GM12892 (cell line): ENCODE results near the gene PODN.

Source experiments
- DNase-seq: peaks from one replicate; pipeline ENCODE4 v3.0.0; 2011; ENCODE audit not compliant: insufficient read length
- FAIRE-seq: peaks from 2 replicates; lab custom pipeline; 2011; peaks lifted over from hg19 to GRCh38; lab: Jason Lieb, UNC
- POLR2A ChIP-seq: IDR thresholded peaks from 2 replicates; pipeline ENCODE4 v1.6.1; 2011; ENCODE audit warnings: low read depth, low read length, control low read depth
- POLR2AphosphoS5 ChIP-seq: IDR thresholded peaks from 2 replicates; pipeline ENCODE4 v1.6.1; 2011; ENCODE audit warnings: low read depth, low read length, control low read depth
- TAF1 ChIP-seq: IDR thresholded peaks from 2 replicates; pipeline ENCODE4 v1.6.1; 2011; ENCODE audit warnings: low read depth, mild to moderate bottlenecking, control low read depth, low read length, borderline replicate concordance

Gene PODN

GRCh38 chr1:53093778-53094532 lies 31.9 kb downstream of the PODN start:
- TF ChIP-seq TAF1 (no peak), POLR2A (no peak), POLR2AphosphoS5 (no peak)
- no peak for DNase-seq
- FAIRE-seq: no peak

GRCh38 chr1:53094533-53094919 lies 32.5 kb downstream of the PODN start:
- DNase-seq (no peak), FAIRE-seq (no peak)
- TF ChIP-seq TAF1 (no peak), POLR2A (no peak), POLR2AphosphoS5 (no peak)

- FAIRE-seq: no peak
- TF ChIP-seq TAF1: no peak
- TF ChIP-seq POLR2A: no peak
- no peak for TF ChIP-seq POLR2AphosphoS5
- DNase-seq: no peak
Observed at GRCh38 chr1:53104289-53104913, 42.4 kb downstream of the PODN start.

- FAIRE-seq (no peak), DNase-seq (no peak)
- no peak for TF ChIP-seq TAF1
- no peak for TF ChIP-seq POLR2AphosphoS5
- TF ChIP-seq POLR2A: no peak
Observed at GRCh38 chr1:53107090-53107489, 45.1 kb downstream of the PODN start.

- DNase-seq: no peak
- no peak for TF ChIP-seq POLR2AphosphoS5
- no peak for TF ChIP-seq TAF1
- TF ChIP-seq POLR2A: no peak
- FAIRE-seq: no peak
Observed at GRCh38 chr1:53107570-53108322, 45.7 kb downstream of the PODN start.

GRCh38 chr1:53108646-53109580 lies 46.9 kb downstream of the PODN start:
- FAIRE-seq (no peak), DNase-seq (no peak)
- no peak for TF ChIP-seq POLR2AphosphoS5
- TF ChIP-seq POLR2A: no peak
- no peak for TF ChIP-seq TAF1

- DNase-seq (no peak), FAIRE-seq (no peak)
- TF ChIP-seq TAF1: no peak
- no peak for TF ChIP-seq POLR2A
- TF ChIP-seq POLR2AphosphoS5: no peak
Observed at GRCh38 chr1:53110370-53111072, 48.5 kb downstream of the PODN start.

GRCh38 chr1:53111073-53111556 lies 49.1 kb downstream of the PODN start:
- DNase-seq (no peak), FAIRE-seq (no peak)
- no peak for TF ChIP-seq POLR2AphosphoS5
- TF ChIP-seq POLR2A: no peak
- TF ChIP-seq TAF1: no peak

GRCh38 chr1:53111693-53112092 lies 49.7 kb downstream of the PODN start:
- no peak for DNase-seq
- no peak for FAIRE-seq
- TF ChIP-seq POLR2A: no peak
- no peak for TF ChIP-seq POLR2AphosphoS5
- TF ChIP-seq TAF1: no peak

GRCh38 chr1:53112271-53112774 lies 50.3 kb downstream of the PODN start:
- no peak for TF ChIP-seq TAF1
- TF ChIP-seq POLR2A: no peak
- no peak for TF ChIP-seq POLR2AphosphoS5
- FAIRE-seq (no peak), DNase-seq (no peak)

GRCh38 chr1:53112861-53113260 lies 50.8 kb downstream of the PODN start:
- FAIRE-seq: no peak
- TF ChIP-seq TAF1: no peak
- no peak for TF ChIP-seq POLR2A
- no peak for TF ChIP-seq POLR2AphosphoS5
- DNase-seq: no peak
